Right lobe of liver (tissue), 4 donors: Measurements from ENCODE around the gene ADAMTS2.

Experiments used
- CTCF ChIP-seq, 4 donors: fragments of 200-600 bp in 3 of 4; fragments of 450-650 bp in 1 of 4; IDR thresholded peaks; one replicate each; pipeline versions ENCODE4 v1.5.1 to v1.8.0; 2016 to 2022; ENCODE audit warnings: antibody characterized with exemption in 4 of 4, mild to moderate bottlenecking in 2 of 4
- POLR2A ChIP-seq: fragments of 450-650 bp; IDR thresholded peaks from one replicate; pipeline ENCODE4 v1.6.1; 2017; ENCODE audit warnings: antibody characterized with exemption, mild to moderate bottlenecking
- donor health status: DM: no; HTN: no; CAD: no.
- donor health status: DM: no; HTN: no; CAD: no.
- donor health status: DM: no; HTN: yes; CAD: no.

GRCh38 chr5:179316111-179316551, 29.1 kb downstream of the ADAMTS2 start:
- TF ChIP-seq POLR2A, result no peak
- no peak for TF ChIP-seq CTCF (IDR thresholded peaks at IDR 0.05)
